ENCODE measurements around the gene C6orf15.
A peak's percentile ranks its signal among the peaks of the same experiment; 100 is the strongest.

DNA sequence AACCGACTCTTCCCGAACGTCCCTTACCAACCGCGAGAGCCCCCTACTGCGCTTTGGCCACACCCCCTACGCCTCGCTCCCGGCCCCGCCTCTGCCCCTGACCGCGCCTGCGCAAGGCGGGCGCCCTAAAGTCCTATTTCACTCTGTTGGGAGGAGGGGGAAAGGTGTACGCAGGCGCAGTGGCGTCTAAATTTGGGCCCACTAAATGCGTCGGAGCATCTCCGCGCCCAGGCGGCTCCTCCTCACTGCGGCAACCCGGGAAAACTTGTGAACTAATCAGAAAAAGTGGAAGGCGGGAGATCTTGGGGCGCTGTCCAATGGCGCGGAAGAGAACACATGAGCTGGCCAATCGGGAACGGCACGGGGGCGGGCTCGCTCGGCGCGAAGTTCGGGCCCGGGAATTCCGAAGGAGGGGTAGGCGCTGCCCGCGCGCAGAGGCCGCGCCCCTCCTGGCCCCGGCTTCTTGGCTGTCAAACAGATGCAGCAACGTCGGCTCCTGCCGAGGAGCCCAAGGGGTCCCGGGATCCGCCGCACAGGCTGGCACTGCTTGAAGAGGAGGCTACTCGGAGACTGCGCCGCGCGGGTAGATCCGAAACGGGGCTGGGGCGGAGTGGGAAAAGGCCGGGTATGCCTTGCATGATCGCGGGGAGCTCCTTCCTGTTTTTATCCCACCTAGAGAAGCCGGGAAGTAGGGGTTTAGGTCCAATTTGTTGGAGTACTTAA is 45.9 kb upstream of the C6orf15 start, which contains the start of gene TCF19:
- TF ChIP-seq POLR2A (IDR thresholded peaks at IDR 0.05; ENCODE audit: low read depth, low read length) (peak; percentile 78), POLR2AphosphoS5 (IDR thresholded peaks at IDR 0.05; ENCODE audit: low read depth, low read length) (no peak), TAF1 (IDR thresholded peaks at IDR 0.05; ENCODE audit: borderline replicate concordance, low read depth, low read length) (0 out of 2 replicates have a peak, but pooled peaks have one; percentile 24)

All from GM12892 (cell line).